ENCODE results near the gene CLDN18.

The CLDN18 gene

DNA sequence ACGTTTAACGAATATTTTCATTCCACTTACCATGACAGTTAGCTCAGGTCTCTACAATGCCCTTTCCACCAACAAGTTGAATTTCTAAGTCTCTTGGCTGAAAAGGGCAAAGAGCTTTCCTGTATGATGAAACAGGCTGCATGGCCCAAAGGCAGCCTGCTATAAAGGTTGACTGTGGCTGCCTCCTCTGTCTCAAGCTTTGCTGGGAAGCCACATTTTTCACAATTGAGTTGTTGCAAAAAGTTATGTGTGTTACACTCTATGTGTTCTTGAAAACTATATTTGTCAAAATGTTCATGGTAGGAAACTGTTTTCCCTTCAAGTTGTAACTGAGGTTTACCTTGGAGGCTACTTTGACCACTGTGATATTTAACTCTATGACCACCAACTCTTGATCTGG is 56.0 kb downstream of the CLDN18 start:
- no peak for FAIRE-seq

DNA sequence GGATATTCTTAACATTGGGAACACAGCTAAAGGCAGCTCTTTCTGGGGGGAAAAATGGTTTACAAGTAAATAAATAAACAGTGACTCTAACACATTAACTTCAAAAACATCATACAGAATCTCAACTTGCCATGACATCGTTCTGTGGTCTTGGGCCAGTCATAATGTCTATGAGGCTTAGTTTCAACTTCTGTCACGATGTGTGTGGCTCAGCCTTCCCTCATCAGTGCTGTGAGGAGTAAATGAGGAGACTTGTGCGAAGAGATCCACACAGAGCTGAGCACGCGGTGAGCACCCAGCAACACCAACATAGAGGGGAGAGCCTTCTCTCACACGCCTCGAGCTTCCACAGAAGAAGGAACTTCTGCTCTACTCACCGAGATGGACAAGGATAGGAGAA is 56.4 kb downstream of the CLDN18 start:
- no peak for FAIRE-seq

DNA sequence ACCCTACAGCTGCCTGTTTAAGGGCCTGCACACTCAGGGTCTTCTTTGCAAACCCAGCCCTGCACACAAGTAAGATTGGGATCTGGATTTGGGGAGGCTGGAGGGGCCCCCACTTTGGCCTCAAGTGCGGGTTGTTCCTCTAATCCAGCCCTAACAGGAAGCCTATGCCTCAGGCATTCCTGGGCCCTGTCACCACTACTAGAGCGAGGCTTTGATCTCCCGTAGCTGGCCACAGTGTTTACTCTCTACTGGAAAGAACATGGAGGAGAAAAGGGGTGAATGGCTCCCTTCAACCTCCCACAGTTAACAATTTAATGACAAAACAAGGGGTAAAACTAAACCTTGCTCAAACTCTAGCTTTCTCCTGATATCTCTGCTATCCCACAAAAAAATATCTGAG is 57.0 kb downstream of the CLDN18 start:
- FAIRE-seq: no peak

DNA sequence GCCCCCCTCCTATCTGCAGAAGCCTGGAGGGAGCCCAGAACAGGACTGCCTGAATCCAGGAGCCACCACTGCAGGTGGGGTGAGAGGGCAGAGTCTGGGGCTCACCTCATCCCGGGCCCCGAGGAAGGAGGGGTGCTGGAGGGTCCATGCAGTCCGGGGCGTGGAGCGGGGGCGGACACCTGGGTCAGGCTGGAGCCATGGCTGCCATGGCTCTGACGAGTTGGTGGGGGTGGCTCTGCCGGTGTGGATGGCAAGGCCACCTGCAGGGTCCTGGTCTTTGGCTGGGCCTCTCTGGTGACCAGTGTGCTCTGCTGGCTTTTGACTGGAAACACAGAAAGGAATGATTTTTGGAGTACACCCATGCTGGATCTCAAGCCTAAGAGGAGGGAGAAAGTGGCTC is 58.1 kb downstream of the CLDN18 start:
- no peak for FAIRE-seq

DNA sequence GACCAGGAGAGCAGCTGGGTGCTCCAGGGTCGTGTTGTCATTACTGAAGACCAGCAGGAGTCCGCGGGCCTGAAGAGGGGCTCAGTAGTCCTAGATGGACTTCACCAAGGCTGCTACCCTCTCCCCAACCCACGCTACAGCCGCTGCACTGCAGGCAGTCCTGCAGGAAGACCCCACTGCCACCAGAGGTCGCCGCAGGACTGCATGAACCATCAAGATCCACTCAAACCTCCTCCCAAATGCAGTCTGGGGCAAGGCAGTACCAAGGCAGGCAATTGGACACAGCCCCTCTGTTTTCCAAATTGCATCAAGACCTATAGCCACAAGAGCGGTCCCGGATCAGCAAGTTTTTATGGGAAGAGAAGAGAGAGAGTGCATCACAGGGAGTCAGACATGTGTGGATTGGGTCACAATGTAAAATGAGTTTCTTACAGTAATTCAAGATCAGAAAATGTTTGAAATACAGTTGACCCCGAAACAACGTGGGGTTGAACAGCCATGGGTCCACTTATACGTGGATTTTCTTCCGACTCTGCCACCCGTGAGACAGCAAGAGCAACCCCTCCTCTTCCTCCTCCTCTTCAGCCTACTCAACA is 58.7 kb downstream of the CLDN18 start:
- FAIRE-seq: no peak

DNA sequence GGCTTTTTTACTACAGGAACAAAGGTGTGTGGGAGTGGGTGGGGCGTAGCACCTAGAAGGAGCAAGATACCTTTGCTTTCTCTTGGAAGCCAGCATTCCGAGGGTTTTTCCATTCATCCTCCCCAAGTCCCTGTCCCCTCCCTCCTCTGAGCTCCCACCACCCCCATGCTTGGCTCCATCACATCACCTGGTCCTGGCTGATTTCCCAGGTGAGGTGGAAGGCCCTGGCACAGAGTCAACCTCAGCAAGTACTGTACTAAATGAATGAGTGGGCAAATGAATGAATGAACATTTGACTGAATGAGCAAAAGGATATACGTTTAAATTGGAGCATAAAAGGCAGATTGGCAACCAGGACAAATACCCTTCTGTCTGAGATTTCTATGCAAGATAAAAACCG is 60.0 kb downstream of the CLDN18 start:
- no peak for FAIRE-seq

DNA sequence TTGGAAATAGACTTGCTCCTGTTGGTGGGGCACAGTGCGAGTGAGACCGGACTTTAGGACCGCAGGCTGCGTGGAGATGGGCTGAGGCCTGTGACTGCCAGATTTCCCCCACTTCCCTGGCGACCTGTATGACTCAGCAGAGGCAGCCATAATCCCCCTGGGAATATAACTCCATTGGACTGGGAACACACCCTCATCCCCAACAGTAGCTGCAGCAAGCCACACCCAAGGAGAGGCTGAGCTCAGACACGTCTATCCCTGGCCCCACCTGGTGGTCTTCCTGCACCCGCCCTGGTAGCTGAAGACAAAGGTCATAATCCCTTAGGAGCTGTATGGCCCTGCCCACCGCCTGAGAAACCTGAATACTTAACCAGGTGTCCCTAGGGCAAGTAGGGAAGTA is 62.8 kb downstream of the CLDN18 start:
- FAIRE-seq: no peak

DNA sequence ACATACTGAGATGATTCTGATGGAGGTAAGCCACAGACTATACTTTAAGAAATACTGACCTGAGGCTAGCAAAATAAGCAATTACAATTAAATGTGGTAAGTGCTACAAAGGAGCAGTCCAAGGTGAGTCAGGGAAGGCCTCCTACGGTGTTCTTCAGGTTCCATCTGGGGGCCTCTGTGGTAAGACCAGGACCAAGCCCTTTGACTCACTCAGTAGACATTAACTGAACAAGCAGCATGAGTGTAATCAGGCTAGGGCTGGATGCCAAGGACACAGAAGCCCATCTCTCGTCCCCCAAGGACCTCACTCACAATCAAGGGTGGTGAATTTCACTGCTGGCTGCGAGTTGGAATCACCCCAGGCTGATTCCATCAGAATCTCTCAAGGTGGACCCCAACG is 68.1 kb downstream of the CLDN18 start:
- no peak for FAIRE-seq

DNA sequence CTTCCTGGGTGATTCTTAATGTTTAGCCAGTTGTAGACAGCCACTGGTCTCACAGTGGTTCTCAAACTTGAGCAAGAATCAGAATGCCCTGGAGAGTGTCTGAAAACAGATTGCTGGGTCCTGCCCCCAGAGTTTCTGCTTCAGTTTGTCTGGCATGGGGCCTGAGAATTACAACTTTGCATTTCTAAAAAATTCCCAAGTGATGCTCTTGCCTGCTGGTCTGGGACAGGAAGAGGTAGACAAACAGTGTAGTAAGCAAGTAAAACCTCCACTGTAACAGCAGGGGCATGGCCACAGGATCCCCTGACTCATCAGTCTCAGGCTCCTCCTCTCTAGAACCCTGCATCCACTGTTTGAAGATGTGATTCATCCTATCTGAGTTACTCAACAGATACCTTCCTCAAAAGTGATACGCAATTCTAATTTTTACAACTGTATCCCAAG is 69.0 kb downstream of the CLDN18 start:
- FAIRE-seq: no peak

DNA sequence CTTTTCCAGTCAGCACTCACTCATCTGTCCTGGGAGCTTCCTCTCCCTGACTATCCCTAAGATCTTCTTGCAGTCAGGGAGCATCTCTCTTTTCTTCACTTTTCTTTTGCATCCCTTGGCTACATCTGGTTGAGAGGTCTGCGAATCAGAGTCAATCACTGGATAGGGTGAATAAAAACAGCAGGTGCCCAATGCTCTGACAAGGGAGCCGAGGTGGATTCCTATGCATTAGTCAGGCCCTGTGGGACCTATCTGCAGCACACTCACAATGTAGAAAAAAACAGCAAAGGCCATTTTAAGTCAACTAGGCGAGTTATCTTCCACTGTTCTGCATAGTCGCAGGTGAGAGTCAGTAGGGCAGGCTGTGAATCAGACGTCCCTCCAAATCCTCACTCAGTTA is 69.9 kb downstream of the CLDN18 start:
- FAIRE-seq: no peak

DNA sequence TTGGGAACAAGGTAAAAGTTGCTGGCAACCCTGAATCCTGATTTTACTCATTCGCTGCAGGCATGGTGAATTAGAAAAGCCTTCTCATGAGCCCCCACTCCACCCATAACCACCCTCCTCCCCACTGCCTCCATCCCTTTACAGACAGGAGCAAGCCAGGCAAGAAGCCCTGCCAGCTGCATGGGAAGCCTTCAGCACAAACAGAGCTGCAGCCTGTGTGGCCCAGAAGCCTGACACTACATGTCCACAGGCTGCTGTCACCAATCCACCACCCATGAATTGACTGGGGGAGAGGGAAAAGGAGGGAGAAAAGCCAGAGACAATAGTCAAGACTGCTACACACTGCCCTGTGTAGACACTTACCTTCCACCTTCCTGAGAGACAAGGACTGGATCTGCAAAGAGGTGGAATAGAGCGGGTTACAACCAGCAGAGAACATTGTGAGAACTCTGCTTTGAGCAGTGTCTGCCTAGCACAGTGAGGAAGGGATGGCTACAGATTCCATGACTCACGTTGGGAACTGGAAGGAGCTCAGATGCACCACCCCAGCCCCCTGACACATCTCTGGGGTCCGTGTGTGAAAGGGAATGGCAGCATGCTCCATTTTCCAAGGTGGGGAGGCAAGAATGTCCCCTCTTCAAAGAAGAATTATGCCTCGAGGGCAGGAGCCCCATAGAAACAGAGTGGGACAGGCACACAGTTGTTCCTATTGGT is 71.6 kb downstream of the CLDN18 start:
- no peak for FAIRE-seq

DNA sequence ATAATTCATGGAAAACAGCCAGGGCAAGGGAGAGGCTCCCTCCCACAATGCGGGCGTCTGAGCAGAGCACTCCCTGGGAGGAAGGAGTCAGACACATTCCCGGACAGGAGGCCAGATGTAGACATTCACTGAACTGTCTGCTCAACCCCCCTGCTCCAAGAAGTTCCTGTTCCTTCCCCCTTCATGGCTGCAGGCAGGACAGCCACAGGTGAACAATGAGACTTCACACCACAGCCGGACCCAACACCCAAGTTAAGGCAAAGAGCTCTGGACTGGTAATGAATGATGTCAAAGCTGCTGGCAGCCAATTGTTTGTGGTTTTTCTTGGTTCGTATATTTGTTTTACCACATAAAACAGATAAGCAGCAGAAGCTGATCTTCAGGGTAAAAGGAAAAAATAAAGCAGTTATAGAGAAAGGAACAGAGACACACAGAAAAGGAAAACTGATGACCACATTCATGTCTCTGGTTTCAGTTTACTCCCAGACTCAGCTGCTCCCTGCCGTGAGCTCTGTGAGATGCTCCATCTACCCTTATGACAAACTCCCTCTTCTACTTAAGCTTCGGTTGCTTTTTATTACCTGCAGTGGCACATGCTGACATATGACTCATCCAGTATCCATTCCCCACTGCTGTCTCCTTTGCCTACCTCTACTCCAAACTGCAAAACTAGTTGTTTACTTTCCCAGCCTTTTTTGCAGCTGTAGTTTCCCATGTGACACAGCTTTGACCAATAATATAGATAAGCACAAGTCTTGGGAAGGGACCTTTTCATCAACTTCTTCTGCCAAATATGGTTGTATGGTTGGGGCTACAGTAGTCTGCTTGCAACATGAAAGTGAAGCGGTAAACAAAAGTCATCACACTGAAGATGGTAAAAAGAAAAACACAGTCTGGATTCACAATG is 72.4 kb downstream of the CLDN18 start:
- FAIRE-seq: peak; percentile 76

DNA sequence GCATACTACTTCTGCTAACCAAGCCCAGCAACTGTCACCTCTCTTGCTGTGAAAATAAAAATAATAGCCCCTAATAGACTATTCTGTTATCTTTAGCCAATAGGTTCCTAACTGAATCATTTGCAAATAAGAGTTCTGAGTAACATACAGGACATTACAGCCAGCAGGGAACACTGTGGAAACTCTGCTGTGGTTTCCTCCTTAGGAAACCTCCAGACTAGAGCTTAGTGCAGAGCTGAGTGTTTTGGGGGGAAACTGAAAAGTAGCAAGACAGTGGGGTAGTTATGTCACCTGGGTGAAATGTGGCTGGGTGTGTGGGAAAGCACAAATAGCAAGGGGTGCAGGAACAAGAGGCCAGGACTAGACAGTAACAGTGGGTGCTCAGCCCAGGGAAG is 73.0 kb downstream of the CLDN18 start:
- no peak for FAIRE-seq
